Mammary epithelial cell (primary cell): Measurements from ENCODE around the gene LIMA1.

ENCODE experiments used
- EZH2 ChIP-seq: IDR thresholded peaks from 2 replicates; pipeline ENCODE4 v1.6.1; 2012; ENCODE audit warnings: low read length, inconsistent platforms, borderline replicate concordance
- TF ChIP-seq, protein P1 (sequence below), 2 donors: IDR thresholded peaks in 1 of 2; conservative IDR thresholded peaks in 1 of 2; 2 replicates each; pipeline ENCODE4 v1.5.1; 2011 to 2012; ENCODE audit warnings: inconsistent platforms in 2 of 2, low read length in 2 of 2, mild to moderate bottlenecking in 2 of 2, control low read depth in 1 of 2, low read depth in 1 of 2; ENCODE audit not compliant: insufficient read depth in 1 of 2; ENCODE audit errors: extremely low read depth in 1 of 2

DNA sequence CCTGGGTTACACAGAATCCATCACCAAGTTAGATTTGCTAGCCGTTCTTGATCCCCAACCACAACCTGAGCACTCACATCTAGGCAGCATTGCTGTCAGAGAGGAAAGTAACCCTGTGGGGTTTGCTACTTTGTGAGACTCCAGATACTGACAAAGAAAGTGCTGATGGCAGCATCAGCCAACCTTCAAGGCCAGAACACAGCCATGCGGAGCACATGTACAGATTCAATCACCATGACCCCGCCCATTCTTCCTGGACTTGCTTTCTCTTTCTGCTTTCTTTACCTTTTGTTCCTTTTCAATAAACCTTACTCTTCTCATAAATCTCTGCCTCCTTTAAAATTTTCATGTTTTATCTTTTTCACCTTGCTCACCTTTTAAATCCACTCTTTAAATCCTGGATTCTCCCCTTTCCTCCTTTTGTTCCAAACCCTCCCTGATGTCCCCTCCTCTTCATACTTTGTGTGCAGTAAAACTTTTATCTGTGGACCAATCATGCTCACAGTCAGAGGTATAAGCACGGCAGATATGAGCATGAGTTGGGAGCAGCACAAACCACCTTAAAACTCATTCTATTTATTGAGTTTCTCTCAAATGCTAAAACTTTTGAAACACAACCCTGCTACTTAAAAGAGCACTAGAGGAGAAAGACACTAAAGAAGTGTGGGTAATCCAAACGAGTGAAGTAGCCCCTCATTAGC lies 94.3 kb downstream of the LIMA1 start:
- TF ChIP-seq, protein P1, sequence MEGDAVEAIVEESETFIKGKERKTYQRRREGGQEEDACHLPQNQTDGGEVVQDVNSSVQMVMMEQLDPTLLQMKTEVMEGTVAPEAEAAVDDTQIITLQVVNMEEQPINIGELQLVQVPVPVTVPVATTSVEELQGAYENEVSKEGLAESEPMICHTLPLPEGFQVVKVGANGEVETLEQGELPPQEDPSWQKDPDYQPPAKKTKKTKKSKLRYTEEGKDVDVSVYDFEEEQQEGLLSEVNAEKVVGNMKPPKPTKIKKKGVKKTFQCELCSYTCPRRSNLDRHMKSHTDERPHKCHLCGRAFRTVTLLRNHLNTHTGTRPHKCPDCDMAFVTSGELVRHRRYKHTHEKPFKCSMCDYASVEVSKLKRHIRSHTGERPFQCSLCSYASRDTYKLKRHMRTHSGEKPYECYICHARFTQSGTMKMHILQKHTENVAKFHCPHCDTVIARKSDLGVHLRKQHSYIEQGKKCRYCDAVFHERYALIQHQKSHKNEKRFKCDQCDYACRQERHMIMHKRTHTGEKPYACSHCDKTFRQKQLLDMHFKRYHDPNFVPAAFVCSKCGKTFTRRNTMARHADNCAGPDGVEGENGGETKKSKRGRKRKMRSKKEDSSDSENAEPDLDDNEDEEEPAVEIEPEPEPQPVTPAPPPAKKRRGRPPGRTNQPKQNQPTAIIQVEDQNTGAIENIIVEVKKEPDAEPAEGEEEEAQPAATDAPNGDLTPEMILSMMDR (conservative IDR thresholded peaks at IDR 0.05 in 1 of 2, IDR thresholded peaks at IDR 0.05 in 1 of 2; ENCODE audit: extremely low read depth in 1 of 2, insufficient read depth in 1 of 2, low read depth in 1 of 2, low read length in 2 of 2), result no peak
- TF ChIP-seq EZH2, result no peak
